Parathyroid adenoma (tissue), 2 donors: ENCODE measurements around the gene SGCA.

Experiments
- H2AFZ ChIP-seq: fragments of 300-600 bp; sonication (generic); one replicate; pipeline ENCODE4 v1.7.0; 2017; ENCODE audit warnings: antibody characterized with exemption, mild to moderate bottlenecking
- H3K27ac ChIP-seq: fragments of 300-600 bp; sonication (generic); one replicate; pipeline ENCODE4 v1.7.0; 2017
- H3K27me3 ChIP-seq: fragments of 300-600 bp; sonication (generic); one replicate; pipeline ENCODE4 v1.7.0; 2017; ENCODE audit warnings: low read length; ENCODE audit not compliant: control insufficient read depth, insufficient read depth
- H3K36me3 ChIP-seq: fragments of 300-600 bp; sonication (generic); one replicate; pipeline ENCODE4 v1.7.0; 2017; ENCODE audit warnings: low read length; ENCODE audit not compliant: control insufficient read depth, insufficient read depth
- H3K4me1 ChIP-seq: fragments of 300-600 bp; sonication (generic); one replicate; pipeline ENCODE4 v1.7.0; 2017; ENCODE audit warnings: control low read depth
- H3K4me2 ChIP-seq: fragments of 300-600 bp; sonication (generic); one replicate; pipeline ENCODE4 v1.7.0; 2017; ENCODE audit warnings: low read length
- H3K4me3 ChIP-seq: fragments of 300-600 bp; sonication (generic); one replicate; pipeline ENCODE4 v1.7.0; 2017; ENCODE audit warnings: low read depth, low read length
- H3K79me2 ChIP-seq: fragments of 300-600 bp; sonication (generic); one replicate; pipeline ENCODE4 v1.7.0; 2017; ENCODE audit warnings: control low read depth
- H3K9ac ChIP-seq: fragments of 300-600 bp; sonication (generic); one replicate; pipeline ENCODE4 v1.7.0; 2017; ENCODE audit warnings: mild to moderate bottlenecking
- H3K9me3 ChIP-seq: fragments of 300-600 bp; sonication (generic); one replicate; pipeline ENCODE4 v1.7.0; 2017; ENCODE audit warnings: low read length; ENCODE audit not compliant: control insufficient read depth
- TF ChIP-seq, protein P1 (sequence below): fragments of 300-600 bp; sonication (generic); IDR thresholded peaks from one replicate; pipeline ENCODE4 v1.7.0; 2017; ENCODE audit warnings: antibody characterized with exemption, mild to moderate bottlenecking
- donor health status: primary hyperparathyroidism.

The SGCA gene

GRCh38 chr17:50205963-50206505, 40.2 kb downstream of the SGCA start:
- Histone ChIP-seq H3K36me3 (no peaks in the 10 kb centered on the region), H3K4me1 (no peaks in the 10 kb centered on the region), H3K9ac (no peak overlapping the region), H3K27ac (no peak overlapping the region), H3K27me3 (peaks cover 4% of the 10 kb centered on the region), H3K9me3 (no peaks in the 10 kb centered on the region), H3K4me2 (no peak overlapping the region), H2AFZ (no peak overlapping the region), H3K79me2 (no peaks in the 10 kb centered on the region), H3K4me3 (no peak overlapping the region)
- TF ChIP-seq, protein P1, sequence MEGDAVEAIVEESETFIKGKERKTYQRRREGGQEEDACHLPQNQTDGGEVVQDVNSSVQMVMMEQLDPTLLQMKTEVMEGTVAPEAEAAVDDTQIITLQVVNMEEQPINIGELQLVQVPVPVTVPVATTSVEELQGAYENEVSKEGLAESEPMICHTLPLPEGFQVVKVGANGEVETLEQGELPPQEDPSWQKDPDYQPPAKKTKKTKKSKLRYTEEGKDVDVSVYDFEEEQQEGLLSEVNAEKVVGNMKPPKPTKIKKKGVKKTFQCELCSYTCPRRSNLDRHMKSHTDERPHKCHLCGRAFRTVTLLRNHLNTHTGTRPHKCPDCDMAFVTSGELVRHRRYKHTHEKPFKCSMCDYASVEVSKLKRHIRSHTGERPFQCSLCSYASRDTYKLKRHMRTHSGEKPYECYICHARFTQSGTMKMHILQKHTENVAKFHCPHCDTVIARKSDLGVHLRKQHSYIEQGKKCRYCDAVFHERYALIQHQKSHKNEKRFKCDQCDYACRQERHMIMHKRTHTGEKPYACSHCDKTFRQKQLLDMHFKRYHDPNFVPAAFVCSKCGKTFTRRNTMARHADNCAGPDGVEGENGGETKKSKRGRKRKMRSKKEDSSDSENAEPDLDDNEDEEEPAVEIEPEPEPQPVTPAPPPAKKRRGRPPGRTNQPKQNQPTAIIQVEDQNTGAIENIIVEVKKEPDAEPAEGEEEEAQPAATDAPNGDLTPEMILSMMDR = no peak

- no peaks in the 10 kb centered on the region for H3K36me3 ChIP-seq
- H3K9me3 ChIP-seq = no peaks in the 10 kb centered on the region
- H3K4me3 ChIP-seq = no peak overlapping the region
- H3K4me1 ChIP-seq = no peaks in the 10 kb centered on the region
- no peaks in the 10 kb centered on the region for H3K79me2 ChIP-seq
- no peak overlapping the region for H3K9ac ChIP-seq
- TF ChIP-seq, protein P1 = no peak
- H3K27ac ChIP-seq = no peak overlapping the region
- no peaks in the 10 kb centered on the region for H3K27me3 ChIP-seq
- no peak overlapping the region for H3K4me2 ChIP-seq
- peak overlapping the region; percentile 46 for H2AFZ ChIP-seq
Observed at GRCh38 chr17:50206604-50207293, 40.9 kb downstream of the SGCA start.

DNA sequence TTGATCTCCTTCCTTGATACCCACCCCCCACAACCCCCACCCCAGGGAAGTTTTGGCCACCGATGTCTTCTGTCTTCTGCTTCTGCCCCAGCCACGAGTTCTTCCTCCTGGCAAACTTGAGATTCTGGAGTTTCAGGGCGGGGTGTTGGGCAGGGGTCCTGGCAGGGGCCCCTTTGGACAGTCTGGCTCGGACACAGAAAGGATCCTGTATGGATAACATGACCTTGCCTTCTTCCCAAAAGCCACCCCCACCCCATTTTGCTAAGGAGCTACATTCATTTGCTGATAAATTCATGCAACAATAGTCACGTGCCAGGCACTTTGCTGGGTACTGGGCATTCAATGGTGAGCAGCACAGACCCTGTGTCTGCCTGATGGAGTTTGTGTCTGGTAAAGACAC, 41.5 kb downstream of the SGCA start:
- no peaks in the 10 kb centered on the region for H3K4me1 ChIP-seq
- no peaks in the 10 kb centered on the region for H3K27me3 ChIP-seq
- H3K27ac ChIP-seq = no peak overlapping the region
- H3K9ac ChIP-seq = no peak overlapping the region
- TF ChIP-seq, protein P1 = no peak
- H3K9me3 ChIP-seq = no peaks in the 10 kb centered on the region
- no peaks in the 10 kb centered on the region for H3K79me2 ChIP-seq
- H3K4me2 ChIP-seq = no peak overlapping the region
- no peaks in the 10 kb centered on the region for H3K36me3 ChIP-seq
- H3K4me3 ChIP-seq = no peak overlapping the region
- H2AFZ ChIP-seq = no peak overlapping the region

GRCh38 chr17:50207792-50208567, 42.2 kb downstream of the SGCA start:
- TF ChIP-seq, protein P1 = no peak
- H3K4me1 ChIP-seq = no peaks in the 10 kb centered on the region
- no peaks in the 10 kb centered on the region for H3K36me3 ChIP-seq
- H3K27ac ChIP-seq = no peak overlapping the region
- no peaks in the 10 kb centered on the region for H3K79me2 ChIP-seq
- no peaks in the 10 kb centered on the region for H3K9me3 ChIP-seq
- H3K4me3 ChIP-seq = no peak overlapping the region
- H3K4me2 ChIP-seq = no peak overlapping the region
- no peaks in the 10 kb centered on the region for H3K27me3 ChIP-seq
- no peak overlapping the region for H3K9ac ChIP-seq
- H2AFZ ChIP-seq = no peak overlapping the region
